Testis (tissue), 3 donors: ENCODE data around the gene WNT11. TPM values are rescaled to one million over a fixed set of nuclear protein-coding genes. Genes with fewer than 3 reads are reported as not detected.
"Not testable (repeated sequence)": the region's sequence is repeated elsewhere in the genome, so short reads cannot be mapped to it uniquely, and the experiment has no call there.

Source experiments
- DNase-seq: peaks from one replicate; pipeline ENCODE4 v3.0.0-alpha.2; 2019
- H3K27ac ChIP-seq, 2 donors: fragments of 200-600 bp; sonication (generic); one replicate each; pipeline ENCODE4 v1.5.1; 2019
- H3K27me3 ChIP-seq: fragments of 200-600 bp; sonication (generic); one replicate; pipeline ENCODE4 v1.5.1; 2019
- H3K36me3 ChIP-seq: fragments of 200-600 bp; sonication (generic); one replicate; pipeline ENCODE4 v1.5.1; 2017; ENCODE audit warnings: low read depth; ENCODE audit errors: missing control alignments
- H3K4me1 ChIP-seq: fragments of 200-600 bp; sonication (generic); one replicate; pipeline ENCODE4 v1.5.1; 2019
- H3K4me3 ChIP-seq, 2 donors: fragments of 200-600 bp; sonication (generic); one replicate each; pipeline ENCODE4 v1.5.1; 2017 to 2019
- H3K9me3 ChIP-seq: fragments of 200-600 bp; sonication (generic); one replicate; pipeline ENCODE4 v1.5.1; 2017
- POLR2A ChIP-seq: fragments of 450-650 bp; IDR thresholded peaks from one replicate; pipeline ENCODE4 v1.6.1; 2017; ENCODE audit warnings: antibody characterized with exemption, mild to moderate bottlenecking, moderate library complexity
- WGBS, 2 donors: methylation state at CpG; one replicate each; pipeline ENCODE4 v1.1.5; 2018; 5-methylcytosine and 5-hydroxymethylcytosine counted together
- intact Hi-C: fragments of 100-400 bp; cut with DNase I; formaldehyde crosslinking; loops from one replicate; pipeline ENCODE4 v1.15.1; 2023; ENCODE audit warnings: low total_unique reads
- polyA plus RNA-seq: library from polyadenylated mRNA; stranded (reverse); fragments of 350-450 nt; fragmentation: Illumina TruSeq; extraction: RNeasy Lipid Tissue Mini Kit (QIAGEN cat#74804); gene quantifications from one replicate; pipeline ENCODE4 v1.2.3, GENCODE V29; 2014; ENCODE audit warnings: low read depth, low replicate concordance; ENCODE audit not compliant: insufficient read depth
- total RNA-seq, 2 donors: library from RNA; depleted of rRNA; stranded (reverse); fragments of >200 nt; gene quantifications; one replicate each; pipeline ENCODE4 v1.2.3, GENCODE V29; 2016
- TF ChIP-seq, protein P1 (sequence below), 3 experiments: fragments of 450-650 bp in 2 of 3; fragments of 200-600 bp in 1 of 3; sonication (generic) in 1 of 3; IDR thresholded peaks; one replicate each; pipeline ENCODE4 v1.5.1; 2016 to 2019; ENCODE audit warnings: antibody characterized with exemption in 3 of 3, mild to moderate bottlenecking in 2 of 3, moderate library complexity in 1 of 3

Gene WNT11
- total and polyA plus RNA-seq, 3 donors from 2014 or later: 2.7 to 4.3 (median 2.8) TPM

GRCh38 chr11:76200006-76200940 is 6.0 kb downstream of the WNT11 start:
- Histone ChIP-seq H3K4me1 (no peaks in the 10 kb centered on the region), H3K27me3 (no peaks in the 10 kb centered on the region), H3K4me3 (no peak overlapping the region), H3K27ac (no peak overlapping the region), H3K9me3 (no peaks in the 10 kb centered on the region), H3K36me3 (no peaks in the 10 kb centered on the region)
- intact Hi-C loops: no loop called here
- TF ChIP-seq, protein P1, sequence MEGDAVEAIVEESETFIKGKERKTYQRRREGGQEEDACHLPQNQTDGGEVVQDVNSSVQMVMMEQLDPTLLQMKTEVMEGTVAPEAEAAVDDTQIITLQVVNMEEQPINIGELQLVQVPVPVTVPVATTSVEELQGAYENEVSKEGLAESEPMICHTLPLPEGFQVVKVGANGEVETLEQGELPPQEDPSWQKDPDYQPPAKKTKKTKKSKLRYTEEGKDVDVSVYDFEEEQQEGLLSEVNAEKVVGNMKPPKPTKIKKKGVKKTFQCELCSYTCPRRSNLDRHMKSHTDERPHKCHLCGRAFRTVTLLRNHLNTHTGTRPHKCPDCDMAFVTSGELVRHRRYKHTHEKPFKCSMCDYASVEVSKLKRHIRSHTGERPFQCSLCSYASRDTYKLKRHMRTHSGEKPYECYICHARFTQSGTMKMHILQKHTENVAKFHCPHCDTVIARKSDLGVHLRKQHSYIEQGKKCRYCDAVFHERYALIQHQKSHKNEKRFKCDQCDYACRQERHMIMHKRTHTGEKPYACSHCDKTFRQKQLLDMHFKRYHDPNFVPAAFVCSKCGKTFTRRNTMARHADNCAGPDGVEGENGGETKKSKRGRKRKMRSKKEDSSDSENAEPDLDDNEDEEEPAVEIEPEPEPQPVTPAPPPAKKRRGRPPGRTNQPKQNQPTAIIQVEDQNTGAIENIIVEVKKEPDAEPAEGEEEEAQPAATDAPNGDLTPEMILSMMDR (IDR thresholded peaks at IDR 0.05): no peak
- TF ChIP-seq POLR2A: no peak
- DNase-seq: no peak
- 93 to 95% methylated on average over 24 to 28 of the region's 28 CpGs for WGBS, 2 donors

GRCh38 chr11:76198691-76199090 is 7.6 kb downstream of the WNT11 start:
- not testable (repeated sequence) for DNase-seq, H3K27me3 ChIP-seq, H3K9me3 ChIP-seq, H3K4me1 ChIP-seq, H3K27ac ChIP-seq, H3K4me3 ChIP-seq, H3K36me3 ChIP-seq
- intact Hi-C loops: loop anchor here (2.0 kb wide), 1 partner anchor 112 kb away; no protein-coding TSS in a partner anchor
- 89 to 96% methylated on average over 6 of the region's 6 CpGs for WGBS, 2 donors

GRCh38 chr11:76197941-76198640 is 8.2 kb downstream of the WNT11 start:
- intact Hi-C loops: loop anchor here (2.0 kb wide), 1 partner anchor 113 kb away; no protein-coding TSS in a partner anchor
- DNase-seq: no peak
- Histone ChIP-seq H3K9me3 (no peaks in the 10 kb centered on the region), H3K27me3 (no peaks in the 10 kb centered on the region), H3K27ac (no peak overlapping the region), H3K36me3 (no peaks in the 10 kb centered on the region), H3K4me3 (no peak overlapping the region), H3K4me1 (no peaks in the 10 kb centered on the region)
- WGBS, 2 donors: 82 to 95% methylated on average over 3 to 6 of the region's 6 CpGs
- TF ChIP-seq, protein P1 (IDR thresholded peaks at IDR 0.05): no peak
- TF ChIP-seq POLR2A: no peak

GRCh38 chr11:76197332-76197731 is 9.0 kb downstream of the WNT11 start:
- intact Hi-C loops: no loop called here
- Histone ChIP-seq H3K27ac (no peak overlapping the region), H3K4me1 (no peaks in the 10 kb centered on the region), H3K4me3 (no peak overlapping the region), H3K27me3 (no peaks in the 10 kb centered on the region), H3K36me3 (no peaks in the 10 kb centered on the region), H3K9me3 (no peaks in the 10 kb centered on the region)
- WGBS, 2 donors: 88 to 92% methylated on average over 3 to 6 of the region's 6 CpGs
- no peak for DNase-seq
- TF ChIP-seq, protein P1 (IDR thresholded peaks at IDR 0.05): no peak
- no peak for TF ChIP-seq POLR2A

DNA sequence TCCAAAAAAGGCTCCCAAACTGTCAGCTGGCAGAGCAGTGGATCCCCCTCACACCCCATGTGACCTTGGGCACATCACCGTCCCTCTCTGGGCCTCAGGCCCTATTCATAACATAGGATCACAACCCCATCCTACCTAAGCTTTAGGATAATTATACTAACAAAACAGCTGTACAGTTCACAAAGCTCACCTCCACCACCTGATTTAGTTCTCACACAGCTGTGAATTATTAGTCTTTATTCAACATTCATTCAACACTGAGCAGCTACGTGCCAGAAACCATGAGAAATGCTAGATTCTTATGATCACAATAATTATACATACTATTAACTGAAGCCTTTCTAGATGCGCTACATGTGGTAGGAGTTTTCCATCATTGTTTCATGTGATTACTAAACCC is 9.5 kb downstream of the WNT11 start:
- no peak for DNase-seq
- Histone ChIP-seq H3K36me3 (no peaks in the 10 kb centered on the region), H3K4me3 (no peak overlapping the region), H3K27ac (no peak overlapping the region), H3K27me3 (no peaks in the 10 kb centered on the region), H3K9me3 (no peaks in the 10 kb centered on the region), H3K4me1 (no peaks in the 10 kb centered on the region)
- intact Hi-C loops: no loop called here
- TF ChIP-seq, protein P1 (IDR thresholded peaks at IDR 0.05): no peak
- no peak for TF ChIP-seq POLR2A
- WGBS, 2 donors: 86 to 93% methylated on average over 3 of the region's 3 CpGs
